ENCODE results near the gene DLG1. TPM values are rescaled to one million over a fixed set of nuclear protein-coding genes. Genes with fewer than 3 reads are reported as not detected.

The DLG1 gene
- total RNA-seq, 1 experiment from 2014 or later: 81.2 TPM

DNA sequence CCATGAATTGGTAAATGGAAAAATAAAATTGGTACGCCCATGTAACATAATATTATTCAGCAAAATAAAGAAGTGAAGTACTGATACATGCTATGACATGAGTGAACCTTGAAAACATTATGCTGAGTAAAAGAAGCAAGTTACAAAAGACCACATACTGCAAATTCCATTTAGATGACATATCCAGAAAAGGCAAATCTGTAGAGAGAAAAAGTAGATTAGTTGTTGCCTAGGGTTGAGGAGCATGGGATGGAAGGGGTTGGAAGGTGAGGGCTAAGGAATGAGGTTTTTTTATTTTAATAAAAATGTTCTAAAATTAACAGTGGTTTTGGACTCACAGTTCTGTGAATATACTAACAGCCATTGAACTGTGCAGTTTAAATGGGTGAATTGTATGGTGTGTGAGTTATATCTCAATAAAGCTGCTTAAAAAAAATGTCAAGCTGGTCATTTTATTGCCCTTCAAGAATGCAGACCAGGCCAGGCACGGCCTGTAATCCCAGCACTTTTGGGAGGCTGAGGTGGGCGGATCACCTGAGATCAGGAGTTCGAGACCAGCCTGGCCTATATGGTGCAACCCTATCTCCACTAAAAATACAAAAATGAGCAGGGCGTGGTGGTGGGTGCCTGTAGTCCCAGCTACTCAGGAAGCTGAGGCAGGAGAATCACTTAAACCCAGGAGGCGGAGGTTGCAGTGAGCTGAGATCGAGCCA lies 8.1 kb upstream of the DLG1 start:
- Histone ChIP-seq H3K9me3 (replicated peaks) (no peaks in the 10 kb centered on the region), H3K4me1 (replicated peaks) (peaks cover 74% of the 10 kb centered on the region), H3K4me3 (no peak overlapping the region), H3K27ac (peak overlapping the region; percentile 82), H3K27me3 (replicated peaks) (no peaks in the 10 kb centered on the region), H3K36me3 (no peaks in the 10 kb centered on the region)
- peak in 1 of 2 experiments; percentile 84 for DNase-seq (ENCODE audit: low read depth in 1 of 2, low spot score in 2 of 2)

DNA sequence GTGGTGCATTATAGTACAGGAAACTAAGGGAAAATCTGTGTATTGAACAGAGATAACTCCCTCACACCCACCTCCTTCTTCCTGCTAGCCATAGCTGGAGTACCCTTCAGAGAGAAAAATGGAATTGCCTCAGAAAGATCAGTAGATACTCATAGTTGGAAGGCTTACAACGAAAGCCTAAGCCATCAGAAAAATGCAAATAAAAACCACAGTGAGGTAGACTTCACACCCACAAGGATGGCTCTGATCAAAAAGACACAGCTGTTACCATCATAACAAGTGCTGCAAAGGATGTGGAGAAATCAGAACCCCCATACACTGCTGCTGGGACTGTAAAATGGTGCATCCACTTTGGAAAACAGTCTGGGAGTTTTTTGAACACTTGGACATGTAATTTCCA lies 7.4 kb upstream of the DLG1 start:
- Histone ChIP-seq H3K4me1 (replicated peaks) (peaks cover 68% of the 10 kb centered on the region), H3K36me3 (no peaks in the 10 kb centered on the region), H3K9me3 (replicated peaks) (no peaks in the 10 kb centered on the region), H3K4me3 (no peak overlapping the region), H3K27me3 (replicated peaks) (no peaks in the 10 kb centered on the region), H3K27ac (peak overlapping the region; percentile 82)
- DNase-seq (ENCODE audit: low read depth in 1 of 2, low spot score in 2 of 2): no peak

DNA sequence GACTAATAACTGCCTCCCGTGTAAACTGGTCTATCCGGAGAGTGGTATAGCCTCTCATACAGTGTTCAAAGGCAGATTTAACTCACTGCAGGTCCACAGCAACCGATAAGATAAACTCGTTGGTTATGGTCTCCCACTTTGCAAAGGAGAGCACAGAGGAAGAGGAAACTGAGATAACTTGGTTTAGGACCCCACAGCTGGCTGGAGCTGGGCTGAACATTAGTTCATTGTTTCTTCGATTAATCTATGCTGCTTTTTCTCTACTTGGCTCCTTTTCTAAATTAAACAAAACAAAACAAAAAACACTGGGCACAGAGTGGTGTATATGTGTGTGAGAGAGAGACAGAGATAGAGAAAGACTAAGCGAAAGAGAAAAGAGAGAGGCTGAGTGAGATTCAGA lies 5.0 kb upstream of the DLG1 start:
- H3K36me3 ChIP-seq: no peaks in the 10 kb centered on the region
- H3K4me1 ChIP-seq (replicated peaks): peaks cover 59% of the 10 kb centered on the region
- H3K27me3 ChIP-seq (replicated peaks): no peaks in the 10 kb centered on the region
- no peak overlapping the region for H3K4me3 ChIP-seq
- no peaks in the 10 kb centered on the region for H3K9me3 ChIP-seq (replicated peaks)
- H3K27ac ChIP-seq: peak overlapping the region; percentile 55
- no peak for DNase-seq (ENCODE audit: low read depth in 1 of 2, low spot score in 2 of 2)

DNA sequence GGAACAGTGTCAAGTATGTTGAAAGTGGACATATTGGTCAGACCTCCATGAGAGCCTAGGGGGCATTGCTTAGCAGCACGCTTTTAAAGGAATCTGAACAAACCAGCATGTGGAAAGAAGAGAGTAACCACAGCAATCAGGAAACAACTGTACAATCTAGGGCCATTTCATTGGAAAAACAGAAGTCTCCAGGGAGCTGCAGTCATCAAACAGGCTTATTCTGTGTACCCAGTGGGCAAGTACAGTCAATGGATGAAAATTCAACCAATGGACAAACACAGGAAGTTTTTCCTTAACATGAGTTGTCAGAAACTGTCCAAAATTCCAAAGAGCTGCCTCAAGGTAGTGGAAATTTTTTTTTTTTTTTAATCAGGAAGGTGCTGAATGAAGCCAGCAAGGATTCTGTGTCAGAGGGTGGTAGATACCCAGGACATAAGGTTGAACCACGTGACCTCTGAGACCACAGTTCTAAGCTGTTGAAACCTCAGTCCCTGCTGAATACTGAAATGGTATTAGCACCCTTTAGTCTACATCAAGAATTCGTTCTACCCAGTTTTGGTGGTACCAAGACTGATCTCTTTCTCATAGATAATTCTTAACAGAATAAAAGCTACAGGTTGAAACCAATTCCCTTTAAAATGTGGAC lies 4.4 kb upstream of the DLG1 start:
- H3K36me3 ChIP-seq: peaks cover under 1% of the 10 kb centered on the region
- H3K27me3 ChIP-seq (replicated peaks): no peaks in the 10 kb centered on the region
- peak overlapping the region; percentile 55 for H3K27ac ChIP-seq
- no peak overlapping the region for H3K4me3 ChIP-seq
- H3K9me3 ChIP-seq (replicated peaks): no peaks in the 10 kb centered on the region
- H3K4me1 ChIP-seq (replicated peaks): peaks cover 52% of the 10 kb centered on the region
- DNase-seq (ENCODE audit: low read depth in 1 of 2, low spot score in 2 of 2): peak; percentile 53 to 74

DNA sequence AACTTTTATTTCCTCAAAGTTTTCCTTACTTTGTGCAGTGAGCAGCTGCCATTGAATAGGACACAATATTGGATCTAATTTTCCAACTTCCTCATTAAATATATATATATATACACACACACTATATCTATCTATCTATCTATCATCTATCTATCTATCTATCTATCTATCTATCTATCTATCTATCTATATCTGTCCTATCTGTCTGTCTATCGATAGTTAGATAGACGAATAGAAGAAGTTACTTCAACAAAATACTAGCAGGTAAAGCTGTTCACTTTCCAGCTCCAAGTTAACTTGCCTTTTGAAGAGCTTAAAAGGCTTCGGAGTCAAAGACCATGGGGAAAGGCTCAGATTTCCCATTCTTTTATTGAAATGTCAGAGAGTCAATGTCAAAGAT lies 3.6 kb upstream of the DLG1 start:
- Histone ChIP-seq H3K36me3 (peaks cover 9% of the 10 kb centered on the region), H3K27me3 (replicated peaks) (no peaks in the 10 kb centered on the region), H3K4me3 (no peak overlapping the region), H3K4me1 (replicated peaks) (peaks cover 45% of the 10 kb centered on the region), H3K27ac (peak overlapping the region; percentile 55), H3K9me3 (replicated peaks) (no peaks in the 10 kb centered on the region)
- no peak for DNase-seq (ENCODE audit: low read depth in 1 of 2, low spot score in 2 of 2)

DNA sequence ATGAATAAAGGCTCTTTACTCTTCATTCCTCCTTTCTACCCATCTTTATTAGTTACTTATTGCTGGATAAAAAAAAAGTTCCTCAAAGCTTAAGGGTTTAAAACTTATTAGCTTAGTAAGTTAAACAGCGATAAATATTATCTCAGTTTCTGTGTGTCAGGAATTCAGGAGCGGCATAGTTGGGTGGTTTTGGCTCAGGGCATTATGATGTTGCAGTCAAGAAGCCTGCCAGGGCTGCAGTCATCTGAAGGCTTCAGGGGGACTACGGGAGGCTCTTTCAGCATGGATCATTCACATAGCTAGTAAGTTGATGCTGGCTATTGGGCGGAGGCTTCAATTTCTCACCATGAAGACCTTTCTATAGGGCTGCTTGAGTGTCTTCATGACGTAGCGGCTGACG lies 1.9 kb upstream of the DLG1 start:
- Histone ChIP-seq H3K4me1 (replicated peaks) (peaks cover 39% of the 10 kb centered on the region), H3K9me3 (replicated peaks) (no peaks in the 10 kb centered on the region), H3K36me3 (peaks cover 22% of the 10 kb centered on the region), H3K27ac (no peak overlapping the region), H3K4me3 (no peak overlapping the region), H3K27me3 (replicated peaks) (no peaks in the 10 kb centered on the region)
- no peak for DNase-seq (ENCODE audit: low read depth in 1 of 2, low spot score in 2 of 2)

DNA sequence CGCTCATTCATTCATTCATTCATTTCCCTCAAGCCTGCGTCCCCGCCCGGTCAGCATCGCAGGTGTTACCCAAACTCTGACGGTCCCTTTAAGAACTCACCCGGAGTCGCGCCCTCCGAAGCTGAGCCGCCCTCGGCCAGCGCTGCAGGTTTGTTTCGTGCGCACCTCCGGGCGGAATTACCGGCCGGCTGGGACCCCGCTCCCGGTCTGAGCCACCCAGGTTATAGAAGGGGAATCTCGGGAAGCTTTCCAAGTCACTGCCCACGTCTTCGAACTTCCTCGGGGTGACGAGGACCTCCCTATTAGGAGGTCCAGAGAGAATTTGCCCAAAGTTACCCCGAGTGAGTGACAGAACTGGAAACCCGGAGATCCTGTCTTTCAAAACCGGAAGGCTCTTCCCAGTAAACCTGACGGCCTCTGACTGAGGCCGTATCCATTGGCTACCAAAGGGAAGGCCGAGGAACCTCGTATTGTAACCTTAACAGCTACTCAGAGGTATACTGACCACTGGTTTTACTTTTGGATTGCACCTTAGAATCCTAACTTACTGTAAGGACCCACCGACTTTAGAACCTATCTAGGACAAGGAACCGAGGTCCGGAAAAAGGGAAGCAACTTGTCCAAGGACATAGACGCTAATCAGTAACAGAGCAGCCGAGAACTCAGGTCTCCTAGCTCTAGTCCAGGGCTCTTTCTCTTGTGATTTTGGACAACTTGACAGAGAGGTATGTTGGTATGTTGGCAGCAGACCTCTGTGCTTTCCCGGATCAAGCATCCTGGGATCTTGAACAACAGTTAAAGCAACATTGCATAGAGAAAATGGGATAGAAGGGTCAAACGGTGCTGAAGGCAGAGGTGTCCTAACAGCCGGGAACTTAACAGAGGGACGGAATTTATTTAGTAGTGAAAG lies 788 bp upstream of the DLG1 start:
- peak overlapping the region; percentile 67 for H3K4me3 ChIP-seq
- H3K36me3 ChIP-seq: peaks cover 34% of the 10 kb centered on the region
- no peaks in the 10 kb centered on the region for H3K27me3 ChIP-seq (replicated peaks)
- H3K4me1 ChIP-seq (replicated peaks): peaks cover 39% of the 10 kb centered on the region
- no peaks in the 10 kb centered on the region for H3K9me3 ChIP-seq (replicated peaks)
- peak overlapping the region; percentile 82 for H3K27ac ChIP-seq
- peak in 1 of 2 experiments; percentile 37 for DNase-seq (ENCODE audit: low read depth in 1 of 2, low spot score in 2 of 2)

DNA sequence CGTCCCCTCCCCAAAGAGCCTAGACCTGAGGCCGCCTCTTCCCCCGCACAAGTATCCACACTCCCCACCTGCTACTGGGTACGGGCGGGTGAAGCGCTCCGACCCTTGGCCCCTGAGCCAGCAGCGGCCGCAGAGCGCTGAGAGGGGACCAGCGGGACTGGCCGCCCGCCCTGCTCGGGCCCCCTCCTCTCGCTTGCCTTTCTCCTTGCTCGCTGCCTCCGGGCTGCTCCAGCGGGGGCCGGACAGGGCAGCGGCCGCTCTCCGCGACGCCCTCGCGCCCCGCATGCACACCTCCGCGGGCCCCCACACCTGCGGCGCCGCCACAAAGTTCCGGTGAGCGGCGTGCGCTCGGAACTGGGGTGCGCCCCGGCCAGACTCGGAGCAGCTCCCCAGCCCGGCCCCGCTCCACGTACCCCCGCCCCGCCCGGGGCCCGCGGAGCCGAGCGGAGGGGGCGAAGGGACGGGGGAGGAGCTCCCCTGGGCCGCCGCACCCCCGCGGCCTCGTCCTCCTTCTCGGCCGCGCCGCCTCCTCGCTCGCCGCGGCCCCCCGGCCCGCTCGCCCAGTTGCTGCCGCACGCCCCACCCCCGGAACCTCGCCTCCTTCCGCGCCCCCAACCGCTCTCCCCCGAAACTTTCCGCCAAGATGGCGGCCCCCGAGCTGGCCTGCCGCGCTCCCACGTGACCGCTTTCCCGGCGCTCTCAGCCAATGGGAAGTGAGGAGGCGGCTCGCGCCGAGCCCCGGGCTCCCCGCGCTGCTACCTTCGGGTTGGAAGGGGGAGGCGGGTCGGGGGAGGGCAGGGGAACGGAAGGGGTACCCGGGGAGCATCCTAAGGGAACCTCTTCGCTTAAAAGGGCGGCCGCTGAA lies 704 bp downstream of the DLG1 start:
- DNase-seq (ENCODE audit: low read depth in 1 of 2, low spot score in 2 of 2): peak; percentile 43 to 90
- peaks cover 34% of the 10 kb centered on the region for H3K4me1 ChIP-seq (replicated peaks)
- H3K27me3 ChIP-seq (replicated peaks): no peaks in the 10 kb centered on the region
- no peaks in the 10 kb centered on the region for H3K9me3 ChIP-seq (replicated peaks)
- H3K27ac ChIP-seq: peak overlapping the region; percentile 82
- H3K36me3 ChIP-seq: peaks cover 47% of the 10 kb centered on the region
- H3K4me3 ChIP-seq: peak overlapping the region; percentile 67

DNA sequence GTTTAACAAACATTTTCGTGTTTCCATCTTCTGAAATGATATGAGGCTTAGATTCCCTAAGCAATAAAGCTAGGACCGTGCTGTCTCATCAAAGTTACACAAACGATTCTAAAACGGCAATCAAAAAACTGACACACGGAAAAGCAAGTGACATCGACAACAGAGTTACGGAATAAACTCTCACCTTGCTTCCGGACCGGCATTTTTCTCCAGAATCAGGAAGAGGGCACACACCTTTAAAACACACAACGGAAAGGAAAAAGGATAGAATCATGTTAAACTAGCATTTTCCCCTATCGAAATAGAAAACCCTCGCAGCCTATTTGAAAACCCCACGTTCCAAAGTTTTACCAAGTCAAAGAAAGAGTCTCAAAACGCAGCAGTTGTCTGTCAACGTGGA lies 1.4 kb downstream of the DLG1 start:
- H3K4me1 ChIP-seq (replicated peaks): peaks cover 35% of the 10 kb centered on the region
- no peaks in the 10 kb centered on the region for H3K9me3 ChIP-seq (replicated peaks)
- DNase-seq (ENCODE audit: low read depth in 1 of 2, low spot score in 2 of 2): no peak
- H3K4me3 ChIP-seq: peak overlapping the region; percentile 67
- H3K36me3 ChIP-seq: peaks cover 53% of the 10 kb centered on the region
- H3K27me3 ChIP-seq (replicated peaks): no peaks in the 10 kb centered on the region
- peak overlapping the region; percentile 82 for H3K27ac ChIP-seq

DNA sequence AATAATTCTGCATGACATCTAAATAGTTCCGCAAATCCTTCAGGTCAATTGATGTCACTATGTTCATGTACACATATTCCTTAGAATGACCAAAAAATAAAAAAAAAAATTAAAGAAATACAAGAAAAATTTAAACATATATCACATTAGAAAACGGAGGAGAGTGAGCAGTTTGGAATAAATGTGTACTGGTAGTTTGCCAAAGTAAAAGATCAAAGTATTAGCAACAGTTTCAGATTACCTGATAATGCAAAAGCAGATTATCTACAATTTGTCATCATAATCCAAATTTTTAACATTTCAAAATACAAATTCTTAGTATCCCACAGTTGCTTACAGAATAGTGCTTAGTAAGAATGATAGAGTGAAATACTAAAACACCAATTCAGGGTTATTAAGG lies 1.9 kb downstream of the DLG1 start:
- Histone ChIP-seq H3K9me3 (replicated peaks) (no peaks in the 10 kb centered on the region), H3K27me3 (replicated peaks) (no peaks in the 10 kb centered on the region), H3K36me3 (peaks cover 58% of the 10 kb centered on the region), H3K4me3 (peak overlapping the region; percentile 67), H3K27ac (0 out of 2 replicates have a peak overlapping the region, but pooled peaks have one; percentile 82), H3K4me1 (replicated peaks) (peaks cover 39% of the 10 kb centered on the region)
- no peak for DNase-seq (ENCODE audit: low read depth in 1 of 2, low spot score in 2 of 2)

DNA sequence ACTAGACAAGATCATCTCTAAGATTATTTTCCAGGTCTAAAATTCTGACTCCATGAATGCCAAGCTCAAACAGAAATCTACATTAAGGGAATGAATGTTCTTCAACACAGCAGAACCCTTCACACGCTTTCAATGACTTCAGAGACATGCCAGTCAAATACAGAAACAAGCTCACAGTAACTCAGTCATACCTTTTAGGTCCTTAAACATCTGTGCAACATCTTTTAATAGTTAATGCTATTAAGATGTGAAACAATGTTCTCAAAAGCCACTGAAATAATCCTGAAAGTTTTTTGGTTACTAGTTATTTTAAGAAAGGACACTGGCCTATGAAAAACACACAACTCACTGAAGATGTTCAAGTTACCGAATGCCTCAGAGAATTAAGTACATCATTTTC lies 2.5 kb downstream of the DLG1 start:
- DNase-seq (ENCODE audit: low read depth in 1 of 2, low spot score in 2 of 2): no peak
- no peaks in the 10 kb centered on the region for H3K9me3 ChIP-seq (replicated peaks)
- H3K4me1 ChIP-seq (replicated peaks): peaks cover 40% of the 10 kb centered on the region
- H3K27ac ChIP-seq: no peak overlapping the region
- peaks cover 65% of the 10 kb centered on the region for H3K36me3 ChIP-seq
- no peaks in the 10 kb centered on the region for H3K27me3 ChIP-seq (replicated peaks)
- H3K4me3 ChIP-seq: peak overlapping the region; percentile 1; the same call in 1 of the 2 replicates

DNA sequence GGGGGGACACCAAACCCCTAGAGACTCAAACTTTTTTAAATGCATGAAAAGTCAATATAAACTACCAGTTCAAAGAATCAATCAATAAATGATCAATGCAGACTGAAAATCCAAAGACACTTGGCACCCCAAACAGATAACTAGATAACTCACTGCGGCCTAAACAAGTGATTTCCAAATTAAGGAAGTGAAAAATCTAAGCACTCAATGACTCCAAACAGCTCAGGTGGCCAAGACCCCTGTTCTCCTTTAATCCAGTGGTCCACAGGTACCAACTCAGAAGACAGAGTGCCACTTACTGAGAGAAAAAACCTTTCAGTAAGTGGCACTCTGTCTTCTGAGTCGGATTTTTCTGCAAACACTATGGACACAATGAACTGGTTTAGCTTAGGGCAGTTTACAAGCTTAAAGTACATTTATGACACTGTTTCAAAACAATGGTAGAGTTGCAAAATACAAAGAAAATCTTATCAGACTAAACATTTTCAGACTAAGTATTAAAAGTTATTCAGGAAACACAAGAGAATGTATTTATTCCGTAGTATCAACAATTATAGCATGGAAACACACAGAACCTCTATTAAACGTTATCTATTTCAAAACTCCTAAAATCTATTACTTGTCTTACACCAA lies 4.7 kb downstream of the DLG1 start:
- Histone ChIP-seq H3K36me3 (peaks cover 86% of the 10 kb centered on the region), H3K9me3 (replicated peaks) (no peaks in the 10 kb centered on the region), H3K27me3 (replicated peaks) (no peaks in the 10 kb centered on the region), H3K4me1 (replicated peaks) (peaks cover 36% of the 10 kb centered on the region), H3K4me3 (no peak overlapping the region), H3K27ac (no peak overlapping the region)
- DNase-seq (ENCODE audit: low read depth in 1 of 2, low spot score in 2 of 2): no peak

DNA sequence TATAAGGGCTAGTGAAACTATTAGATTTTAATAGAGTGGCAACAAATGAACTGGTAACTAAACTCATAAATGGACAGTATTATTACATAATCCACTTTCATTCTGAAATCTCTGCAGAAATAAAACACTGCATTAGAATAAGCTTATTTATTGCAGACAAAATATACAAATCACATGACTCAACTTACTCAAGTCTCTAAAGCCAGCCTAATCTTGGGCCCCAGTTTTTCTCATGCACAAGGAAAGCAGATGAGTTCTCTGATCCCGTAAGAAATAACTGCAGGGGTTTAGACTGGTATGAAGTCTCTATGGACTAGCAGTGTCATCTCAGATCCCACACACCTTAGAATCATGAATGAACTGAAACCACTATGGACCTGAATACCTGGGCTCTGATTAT lies 5.8 kb downstream of the DLG1 start:
- Histone ChIP-seq H3K4me3 (no peak overlapping the region), H3K9me3 (replicated peaks) (no peaks in the 10 kb centered on the region), H3K27ac (no peak overlapping the region), H3K27me3 (replicated peaks) (no peaks in the 10 kb centered on the region), H3K4me1 (replicated peaks) (peaks cover 36% of the 10 kb centered on the region), H3K36me3 (peaks cover 93% of the 10 kb centered on the region)
- no peak for DNase-seq (ENCODE audit: low read depth in 1 of 2, low spot score in 2 of 2)

Data from SJSA1 (cell line).